ENCODE results near the gene LMOD1. TPM values are rescaled to one million over a fixed set of nuclear protein-coding genes. Genes with fewer than 3 reads are reported as not detected.

LMOD1 gene
- total RNA-seq, 1 donor from 2014 or later: 9.2 TPM

GRCh38 chr1:201882665-201883132, 63.6 kb downstream of the LMOD1 start:
- no peaks in the 10 kb centered on the region for H3K36me3 ChIP-seq
- peak overlapping the region; percentile 90 for H3K27ac ChIP-seq (replicated peaks)
- no peak overlapping the region for H3K4me3 ChIP-seq
- H3K27me3 ChIP-seq (ENCODE audit: low read depth): no peaks in the 10 kb centered on the region
- H3K4me1 ChIP-seq: peaks cover 72% of the 10 kb centered on the region
- no peak for TF ChIP-seq CTCF (IDR thresholded peaks at IDR 0.05; ENCODE audit: borderline replicate concordance)
- DNase-seq: no peak
- no peaks in the 10 kb centered on the region for H3K9me3 ChIP-seq (replicated peaks)
- intact Hi-C loops (cut with micrococcal nuclease): no loop called here

- DNase-seq: no peak
- TF ChIP-seq CTCF (IDR thresholded peaks at IDR 0.05; ENCODE audit: borderline replicate concordance): no peak
- intact Hi-C loops (cut with micrococcal nuclease): no loop called here
Observed at GRCh38 chr1:201881617-201882016, 64.7 kb downstream of the LMOD1 start.

GRCh38 chr1:201880928-201881571, 65.3 kb downstream of the LMOD1 start:
- intact Hi-C loops (cut with micrococcal nuclease): no loop called here

More at GRCh38 chr1:201881617-201882016, 64.7 kb downstream of the LMOD1 start:
- Histone ChIP-seq H3K4me1 (peaks cover 61% of the 10 kb centered on the region), H3K9me3 (replicated peaks) (no peaks in the 10 kb centered on the region), H3K36me3 (no peaks in the 10 kb centered on the region), H3K27me3 (ENCODE audit: low read depth) (no peaks in the 10 kb centered on the region), H3K27ac (replicated peaks) (no peak overlapping the region), H3K4me3 (no peak overlapping the region)

GRCh38 chr1:201877877-201878401, 68.4 kb downstream of the LMOD1 start:
- H3K4me1 ChIP-seq: peaks cover 28% of the 10 kb centered on the region

More at GRCh38 chr1:201880928-201881571, 65.3 kb downstream of the LMOD1 start:
- Histone ChIP-seq H3K4me3 (no peak overlapping the region), H3K4me1 (peaks cover 55% of the 10 kb centered on the region), H3K9me3 (replicated peaks) (no peaks in the 10 kb centered on the region), H3K36me3 (peaks cover 3% of the 10 kb centered on the region), H3K27me3 (ENCODE audit: low read depth) (no peaks in the 10 kb centered on the region), H3K27ac (replicated peaks) (no peak overlapping the region)
- no peak for TF ChIP-seq CTCF (IDR thresholded peaks at IDR 0.05; ENCODE audit: borderline replicate concordance)
- DNase-seq: no peak

More at GRCh38 chr1:201877877-201878401, 68.4 kb downstream of the LMOD1 start:
- Histone ChIP-seq H3K27ac (replicated peaks) (peak overlapping the region; percentile 55), H3K27me3 (ENCODE audit: low read depth) (no peaks in the 10 kb centered on the region), H3K4me3 (no peak overlapping the region), H3K9me3 (replicated peaks) (no peaks in the 10 kb centered on the region), H3K36me3 (peaks cover 31% of the 10 kb centered on the region)
- peak; percentile 73 for TF ChIP-seq CTCF (IDR thresholded peaks at IDR 0.05; ENCODE audit: borderline replicate concordance)
- DNase-seq: no peak
- intact Hi-C loops (cut with micrococcal nuclease): loop anchor here (5.0 kb wide), 1 partner anchor 94 kb away; no protein-coding TSS in a partner anchor
